ENCODE data around the gene ELOVL6.

GRCh38 chr4:110207233-110207632 is 8.8 kb upstream of the ELOVL6 start:
- TF ChIP-seq, protein P1, sequence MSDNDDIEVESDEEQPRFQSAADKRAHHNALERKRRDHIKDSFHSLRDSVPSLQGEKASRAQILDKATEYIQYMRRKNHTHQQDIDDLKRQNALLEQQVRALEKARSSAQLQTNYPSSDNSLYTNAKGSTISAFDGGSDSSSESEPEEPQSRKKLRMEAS (IDR thresholded peaks at IDR 0.05) = no peak
- no peak for TF ChIP-seq GABPA (IDR thresholded peaks at IDR 0.05 in 1 of 2, conservative IDR thresholded peaks at IDR 0.05 in 1 of 2)
- TF ChIP-seq, protein P2, sequence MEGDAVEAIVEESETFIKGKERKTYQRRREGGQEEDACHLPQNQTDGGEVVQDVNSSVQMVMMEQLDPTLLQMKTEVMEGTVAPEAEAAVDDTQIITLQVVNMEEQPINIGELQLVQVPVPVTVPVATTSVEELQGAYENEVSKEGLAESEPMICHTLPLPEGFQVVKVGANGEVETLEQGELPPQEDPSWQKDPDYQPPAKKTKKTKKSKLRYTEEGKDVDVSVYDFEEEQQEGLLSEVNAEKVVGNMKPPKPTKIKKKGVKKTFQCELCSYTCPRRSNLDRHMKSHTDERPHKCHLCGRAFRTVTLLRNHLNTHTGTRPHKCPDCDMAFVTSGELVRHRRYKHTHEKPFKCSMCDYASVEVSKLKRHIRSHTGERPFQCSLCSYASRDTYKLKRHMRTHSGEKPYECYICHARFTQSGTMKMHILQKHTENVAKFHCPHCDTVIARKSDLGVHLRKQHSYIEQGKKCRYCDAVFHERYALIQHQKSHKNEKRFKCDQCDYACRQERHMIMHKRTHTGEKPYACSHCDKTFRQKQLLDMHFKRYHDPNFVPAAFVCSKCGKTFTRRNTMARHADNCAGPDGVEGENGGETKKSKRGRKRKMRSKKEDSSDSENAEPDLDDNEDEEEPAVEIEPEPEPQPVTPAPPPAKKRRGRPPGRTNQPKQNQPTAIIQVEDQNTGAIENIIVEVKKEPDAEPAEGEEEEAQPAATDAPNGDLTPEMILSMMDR (IDR thresholded peaks at IDR 0.05; ENCODE audit: low read depth, low read length, missing input control) = no peak
- peak; percentile 70 for TF ChIP-seq YY1 (IDR thresholded peaks at IDR 0.05)
- no peak for TF ChIP-seq EGR1 (IDR thresholded peaks at IDR 0.05; ENCODE audit: low read depth in 2 of 2)
